Measurements from ENCODE around the gene CAPN3.

- TF ChIP-seq SNAI2 (CRISPR knock-in tag; IDR thresholded peaks at IDR 0.05) (no peak), TCF4 (CRISPR knock-in tag; IDR thresholded peaks at IDR 0.05; ENCODE audit: borderline replicate concordance) (no peak), CSRNP3 (CRISPR knock-in tag; IDR thresholded peaks at IDR 0.05) (no peak), TSHZ2 (CRISPR knock-in tag; IDR thresholded peaks at IDR 0.05) (no peak), ZC3H10 (CRISPR knock-in tag; IDR thresholded peaks at IDR 0.05) (no peak), ZFP30 (CRISPR knock-in tag; IDR thresholded peaks at IDR 0.05) (no peak), ZNF8 (CRISPR knock-in tag; IDR thresholded peaks at IDR 0.05) (no peak), PATZ1 (CRISPR knock-in tag; IDR thresholded peaks at IDR 0.05; ENCODE audit: borderline replicate concordance) (no peak), OSR1 (CRISPR knock-in tag; IDR thresholded peaks at IDR 0.05) (no peak), ZNF70 (CRISPR knock-in tag; IDR thresholded peaks at IDR 0.05) (no peak), POU6F1 (CRISPR knock-in tag; IDR thresholded peaks at IDR 0.05; ENCODE audit: borderline replicate concordance, low read depth) (no peak), ARNTL (CRISPR knock-in tag; IDR thresholded peaks at IDR 0.05; ENCODE audit: borderline replicate concordance, low read depth) (no peak), BACH2 (CRISPR knock-in tag; IDR thresholded peaks at IDR 0.05; ENCODE audit: borderline replicate concordance) (no peak), ZFP3 (CRISPR knock-in tag; IDR thresholded peaks at IDR 0.05) (no peak)
Observed at GRCh38 chr15:42332331-42332730, 27.0 kb upstream of the CAPN3 start.
